H1 (cell line): ENCODE results near the gene BDKRB1. TPM values are rescaled to one million over a fixed set of nuclear protein-coding genes. Genes with fewer than 3 reads are reported as not detected.

Experiments used
- CTCF ChIA-PET: fragments of 300-600 bp; sonication (Branson Sonifier 250); formaldehyde crosslinking; loops from one replicate; lab custom pipeline; 2021; ENCODE audit not compliant: partially characterized antibody; lab: Charles Lee
- POLR2A ChIA-PET: fragments of 300-600 bp; sonication (Branson Sonifier 250); formaldehyde crosslinking; loops from one replicate; lab custom pipeline; 2021; ENCODE audit warnings: inconsistent platforms; ENCODE audit not compliant: partially characterized antibody; lab: Charles Lee
- DNase-seq, 2 experiments: peaks; one replicate each; pipeline versions ENCODE4 v3.0.0 to v3.0.0-alpha.2; 2010 to 2022; ENCODE audit warnings: low spot score in 2 of 2, low read depth in 1 of 2, mixed read lengths in 1 of 2
- FAIRE-seq: peaks from 2 replicates; lab custom pipeline; 2011; peaks lifted over from hg19 to GRCh38; lab: Jason Lieb, UNC
- H2AFZ ChIP-seq: 2 replicates; pipeline ENCODE4 v1.8.1; 2012; ENCODE audit warnings: low read length, inconsistent platforms
- H2AK5ac ChIP-seq: 2 replicates; pipeline ENCODE4 v1.6.1; 2013; ENCODE audit warnings: low read depth, low read length
- H2BK120ac ChIP-seq: replicated peaks from 2 replicates; pipeline ENCODE3; 2013; ENCODE audit warnings: low read depth, low read length, inconsistent platforms
- H2BK12ac ChIP-seq: 2 replicates; pipeline ENCODE4 v1.6.1; 2013; ENCODE audit warnings: low read depth, low read length
- H2BK15ac ChIP-seq: 2 replicates; pipeline ENCODE4 v1.6.1; 2013; ENCODE audit warnings: low read length
- H2BK20ac ChIP-seq: 2 replicates; pipeline ENCODE4 v1.6.1; 2013; ENCODE audit warnings: low read length
- H2BK5ac ChIP-seq: 2 replicates; pipeline ENCODE4 v1.6.1; 2013; ENCODE audit warnings: low read depth, low read length
- H3K14ac ChIP-seq: 2 replicates; pipeline ENCODE4 v1.6.1; 2013; ENCODE audit warnings: inconsistent platforms; ENCODE audit not compliant: insufficient read length
- H3K18ac ChIP-seq: 2 replicates; pipeline ENCODE4 v1.6.1; 2013; ENCODE audit warnings: low read length; ENCODE audit errors: extremely low read depth
- H3K23ac ChIP-seq: 2 replicates; pipeline ENCODE4 v1.6.1; 2013; ENCODE audit warnings: inconsistent platforms; ENCODE audit not compliant: insufficient read length
- H3K23me2 ChIP-seq: 2 replicates; pipeline ENCODE4 v1.6.1; 2013; ENCODE audit warnings: low read depth, low read length
- H3K27ac ChIP-seq: 2 replicates; pipeline ENCODE4 v1.6.1; 2011; ENCODE audit warnings: low read depth, low read length, inconsistent platforms
- H3K27me3 ChIP-seq, 4 experiments: replicated peaks in 1 of 4; 1 replicate in 1 of 4; 2 replicates in 3 of 4; pipeline versions ENCODE4 v1.6.1 to v1.8.1; 2011 to 2013; ENCODE audit warnings: low read length in 3 of 4, mild to moderate bottlenecking in 3 of 4, inconsistent platforms in 2 of 4, mixed read lengths in 2 of 4, moderate library complexity in 1 of 4; ENCODE audit not compliant: control insufficient read depth in 3 of 4, insufficient read depth in 3 of 4; ENCODE audit errors: extremely low read depth in 1 of 4
- H3K36me3 ChIP-seq, 4 experiments: 2 replicates each; pipeline versions ENCODE4 v1.6.1 to v1.8.1; 2011 to 2013; ENCODE audit warnings: mild to moderate bottlenecking in 4 of 4, low read length in 3 of 4, moderate library complexity in 2 of 4, control low read depth in 1 of 4, inconsistent platforms in 1 of 4; ENCODE audit not compliant: insufficient read depth in 4 of 4, control insufficient read depth in 2 of 4
- H3K4ac ChIP-seq: replicated peaks from 2 replicates; pipeline ENCODE3; 2013; ENCODE audit warnings: low read length, low read depth, mixed read lengths, inconsistent platforms; ENCODE audit not compliant: insufficient read length
- H3K4me1 ChIP-seq, 4 experiments: replicated peaks in 1 of 4; 1 replicate in 1 of 4; 2 replicates in 3 of 4; pipeline versions ENCODE4 v1.6.1 to v1.8.1; 2011 to 2013; ENCODE audit warnings: low read length in 3 of 4, inconsistent platforms in 2 of 4, mixed read lengths in 1 of 4; ENCODE audit not compliant: insufficient read depth in 4 of 4, control insufficient read depth in 3 of 4
- H3K4me2 ChIP-seq, 2 experiments: 2 replicates each; pipeline versions ENCODE4 v1.6.1 to v1.8.1; 2011 to 2013; ENCODE audit warnings: low read depth in 2 of 2, low read length in 2 of 2, control low read depth in 1 of 2, inconsistent platforms in 1 of 2, mild to moderate bottlenecking in 1 of 2; ENCODE audit not compliant: insufficient read depth in 1 of 2
- H3K4me3 ChIP-seq, 4 experiments: fragments of 200-600, 300-600 bp in 1 of 4; sonication (generic), shearing (Covaris generic), sonication (Bioruptor Twin) in 1 of 4; 2 replicates each; pipeline versions ENCODE4 v1.5.1 to v1.8.1; 2011 to 2016; ENCODE audit warnings: low read length in 4 of 4, low read depth in 3 of 4, control low read depth in 2 of 4, inconsistent platforms in 2 of 4, mild to moderate bottlenecking in 2 of 4, mixed read lengths in 1 of 4, moderate library complexity in 1 of 4; ENCODE audit not compliant: insufficient read depth in 2 of 4; ENCODE audit errors: extremely low read depth in 1 of 4
- H3K56ac ChIP-seq: replicated peaks from 2 replicates; pipeline ENCODE3; 2013; ENCODE audit warnings: low read depth, mild to moderate bottlenecking, mixed read lengths, low read length, inconsistent platforms; ENCODE audit not compliant: insufficient read length
- H3K79me1 ChIP-seq: 2 replicates; pipeline ENCODE4 v1.6.1; 2013; ENCODE audit warnings: low read depth, low read length, control low read depth
- H3K79me2 ChIP-seq, 2 experiments: 2 replicates each; pipeline versions ENCODE4 v1.6.1 to v1.8.1; 2012 to 2013; ENCODE audit warnings: low read length in 2 of 2, mild to moderate bottlenecking in 2 of 2, inconsistent platforms in 1 of 2; ENCODE audit not compliant: insufficient read depth in 2 of 2, control insufficient read depth in 1 of 2
- H3K9ac ChIP-seq, 4 experiments: replicated peaks in 1 of 4; 1 replicate in 1 of 4; 2 replicates in 3 of 4; pipeline versions ENCODE4 v1.6.1 to v1.8.1; 2011 to 2013; ENCODE audit warnings: low read depth in 3 of 4, low read length in 3 of 4, control low read depth in 2 of 4, mild to moderate bottlenecking in 2 of 4, moderate library complexity in 2 of 4, inconsistent platforms in 1 of 4; ENCODE audit errors: extremely low read depth in 1 of 4
- H3K9me3 ChIP-seq, 2 experiments: 2 replicates each; pipeline versions ENCODE4 v1.6.1 to v1.8.1; 2012 to 2013; ENCODE audit warnings: mild to moderate bottlenecking in 2 of 2, moderate library complexity in 2 of 2, control low read depth in 1 of 2, inconsistent platforms in 1 of 2, low read depth in 1 of 2, low read length in 1 of 2, mixed read lengths in 1 of 2; ENCODE audit not compliant: insufficient read depth in 2 of 2
- H4K20me1 ChIP-seq, 2 experiments: replicated peaks in 1 of 2; 2 replicates each; pipeline versions ENCODE3 to v1.8.1; 2011 to 2013; ENCODE audit warnings: inconsistent platforms in 2 of 2, low read length in 2 of 2, mild to moderate bottlenecking in 1 of 2; ENCODE audit not compliant: insufficient read depth in 2 of 2, control insufficient read depth in 1 of 2
- H4K5ac ChIP-seq: 2 replicates; pipeline ENCODE4 v1.6.1; 2013; ENCODE audit warnings: low read length, low read depth, mixed read lengths, inconsistent platforms; ENCODE audit not compliant: insufficient read length
- H4K8ac ChIP-seq: 2 replicates; pipeline ENCODE4 v1.8.0; 2013; ENCODE audit warnings: mild to moderate bottlenecking, moderate library complexity, low read length, inconsistent platforms; ENCODE audit not compliant: insufficient read depth; ENCODE audit errors: extremely low read depth
- H4K91ac ChIP-seq: replicated peaks from 2 replicates; pipeline ENCODE3; 2013; ENCODE audit warnings: low read length, mixed read lengths, inconsistent platforms; ENCODE audit not compliant: insufficient read length
- ATF3 ChIP-seq: IDR thresholded peaks from 2 replicates; pipeline ENCODE4 v1.6.1; 2011; ENCODE audit warnings: low read depth, mild to moderate bottlenecking, low read length; ENCODE audit not compliant: insufficient read depth
- CEBPB ChIP-seq: IDR thresholded peaks from 2 replicates; pipeline ENCODE4 v1.6.1; 2012; ENCODE audit warnings: low read depth, low read length
- CHD2 ChIP-seq: IDR thresholded peaks from 2 replicates; pipeline ENCODE4 v1.6.1; 2012; ENCODE audit warnings: low read length, improper control_type of control experiment
- CTCF ChIP-seq, 3 experiments: IDR thresholded peaks; 1 replicate in 2 of 3; 2 replicates in 1 of 3; pipeline versions ENCODE4 v1.5.1 to v1.6.1; 2011; ENCODE audit warnings: low read length in 3 of 3, mild to moderate bottlenecking in 3 of 3, inconsistent platforms in 2 of 3, low read depth in 1 of 3, moderate library complexity in 1 of 3; ENCODE audit not compliant: insufficient read depth in 1 of 3; ENCODE audit errors: control extremely low read depth in 1 of 3
- E2F6 ChIP-seq: IDR thresholded peaks from 2 replicates; pipeline ENCODE4 v1.6.1; 2012; ENCODE audit warnings: inconsistent platforms
- HDAC6 ChIP-seq: IDR thresholded peaks from one replicate; pipeline ENCODE4 v1.7.1; 2012; ENCODE audit warnings: low read depth, mild to moderate bottlenecking, inconsistent platforms, low read length, moderate library complexity
- KDM1A ChIP-seq: fragments of 200-600, 300-600 bp; sonication (generic); IDR thresholded peaks from 2 replicates; pipeline ENCODE4 v1.7.1; 2016; ENCODE audit warnings: mild to moderate bottlenecking, low read length, borderline replicate concordance
- SAP30 ChIP-seq: fragments of 300-600 bp; sonication (generic); IDR thresholded peaks from 2 replicates; pipeline ENCODE4 v1.7.1; 2012; ENCODE audit warnings: low read length, moderate library complexity, mild to moderate bottlenecking, inconsistent platforms; ENCODE audit not compliant: insufficient read depth, insufficient replicate concordance
- SIRT6 ChIP-seq: IDR thresholded peaks from one replicate; pipeline ENCODE4 v1.7.1; 2012; ENCODE audit warnings: low read length, inconsistent platforms
- TCF12 ChIP-seq: IDR thresholded peaks from 2 replicates; pipeline ENCODE4 v1.6.1; 2011; ENCODE audit warnings: low read depth, mild to moderate bottlenecking, low read length
- WGBS, 2 experiments: shearing (Covaris generic) in 1 of 2; methylation state at CpG; one replicate each; pipeline versions ENCODE4 v1.1.6 to v1.1.7; 2013 to 2015; ENCODE audit warnings: low lambda C conversion rate in 2 of 2, mixed read lengths in 2 of 2, inconsistent platforms in 1 of 2, low coverage in 1 of 2, missing lambda C conversion rate in 1 of 2; ENCODE audit not compliant: insufficient replicate concordance in 2 of 2, insufficient coverage in 1 of 2, insufficient read length in 1 of 2; ENCODE audit errors: extremely low coverage in 1 of 2, missing lambda C conversion rate in 1 of 2; 5-methylcytosine and 5-hydroxymethylcytosine counted together
- polyA plus RNA-seq, 7 experiments: library from polyadenylated mRNA; depleted of rRNA in 3 of 7; stranded (reverse) in 5 of 7; unstranded in 2 of 7; fragments of >200 nt in 5 of 7; fragments of 200-250 nt in 2 of 7; gene quantifications; 1 replicate in 5 of 7; 2 replicates in 1 of 7; 4 replicates in 1 of 7; pipeline versions ENCODE4 v1.2.1 to v1.2.3, GENCODE V29; 2011 to 2013; ENCODE audit warnings: missing spikeins in 2 of 7, mixed read lengths in 2 of 7
- total RNA-seq: library from RNA; stranded (reverse); fragmentation: NEBNext Ultra II Directional; extraction: Animal tissue kit (Norgen Biotek cat#: 25700); gene quantifications from 2 replicates; pipeline ENCODE4 v1.2.1, GENCODE V29; 2021

BDKRB1 gene
- total and polyA plus RNA-seq, 2 of the 8 experiments (the other 6 are each of a cell fraction or from before 2014, with no cell fraction given) = 0.27 TPM; not detected in 1

- Histone ChIP-seq H3K36me3 (no peaks in the 10 kb centered on the region), H3K14ac (no peak overlapping the region), H3K56ac (no peak overlapping the region), H3K23me2 (peaks cover 8% of the 10 kb centered on the region; the same call in 1 of the 2 replicates), H4K20me1 (no peaks in the 10 kb centered on the region), H3K79me1 (no peaks in the 10 kb centered on the region), H3K9me3 (no peaks in the 10 kb centered on the region; a peak in 1 of 4 replicates), H2BK5ac (no peak overlapping the region), H3K4me3 (no peak overlapping the region), H3K4me2 (no peak overlapping the region), H3K79me2 (no peaks in the 10 kb centered on the region), H3K18ac (no peak overlapping the region), H3K27me3 (peaks cover 0 to 22% (median 19%) of the 10 kb centered on the region in 4 experiments; a peak in 6 of 7 replicates), H2AFZ (no peak overlapping the region), H2AK5ac (no peak overlapping the region), H3K23ac (no peak overlapping the region), H4K91ac (no peak overlapping the region), H2BK15ac (no peak overlapping the region), H2BK12ac (no peak overlapping the region), H3K4me1 (peaks cover 0 to 22% (median 5%) of the 10 kb centered on the region in 4 experiments; a peak in 5 of 7 replicates), H4K8ac (no peak overlapping the region), H2BK120ac (no peak overlapping the region), H3K4ac (no peak overlapping the region), H2BK20ac (no peak overlapping the region), H4K5ac (no peak overlapping the region), H3K9ac (no peak overlapping the region), H3K27ac (no peak overlapping the region)
- POLR2A ChIA-PET = no interaction called here
- no peak for FAIRE-seq
- WGBS, 2 experiments = 90% methylated on average over 5 of the region's 5 CpGs; no CpG with 5 or more reads in 1 of the 2 experiments
- no peak for DNase-seq
- CTCF ChIA-PET = interaction anchor here (0.6 to 1.1 kb wide), 5 partner anchors 9 to 792 kb away, joined by 3 to 8 read pairs (median 3); no protein-coding TSS in a partner anchor
- no peak for TF ChIP-seq TCF12
- no peak for TF ChIP-seq HDAC6
- no peak for TF ChIP-seq KDM1A
- no peak for TF ChIP-seq SAP30
- no peak for TF ChIP-seq CHD2
- no peak for TF ChIP-seq E2F6
- no peak for TF ChIP-seq SIRT6
- no peak for TF ChIP-seq ATF3
- no peak for TF ChIP-seq CEBPB
- no peak for TF ChIP-seq CTCF (IDR thresholded peaks at IDR 0.05; ENCODE audit: control extremely low read depth in 1 of 3, insufficient read depth in 1 of 3, low read depth in 1 of 3, low read length in 3 of 3)
These were observed 48.3 kb upstream of the BDKRB1 start for GRCh38 chr14:96207686-96208085.
